Lower leg skin (tissue), 3 donors: ENCODE measurements around the gene IPO13.

Source experiments
- CTCF ChIP-seq, 3 donors: fragments of 450-650 bp; IDR thresholded peaks; one replicate each; pipeline ENCODE4 v1.5.1; 2016; ENCODE audit warnings: antibody characterized with exemption in 3 of 3, mild to moderate bottlenecking in 3 of 3, moderate library complexity in 2 of 3
- POLR2A ChIP-seq, 2 donors: fragments of 450-650 bp; IDR thresholded peaks; one replicate each; pipeline ENCODE4 v1.6.1; 2016 to 2017; ENCODE audit warnings: antibody characterized with exemption in 2 of 2, mild to moderate bottlenecking in 1 of 2, moderate library complexity in 1 of 2

DNA sequence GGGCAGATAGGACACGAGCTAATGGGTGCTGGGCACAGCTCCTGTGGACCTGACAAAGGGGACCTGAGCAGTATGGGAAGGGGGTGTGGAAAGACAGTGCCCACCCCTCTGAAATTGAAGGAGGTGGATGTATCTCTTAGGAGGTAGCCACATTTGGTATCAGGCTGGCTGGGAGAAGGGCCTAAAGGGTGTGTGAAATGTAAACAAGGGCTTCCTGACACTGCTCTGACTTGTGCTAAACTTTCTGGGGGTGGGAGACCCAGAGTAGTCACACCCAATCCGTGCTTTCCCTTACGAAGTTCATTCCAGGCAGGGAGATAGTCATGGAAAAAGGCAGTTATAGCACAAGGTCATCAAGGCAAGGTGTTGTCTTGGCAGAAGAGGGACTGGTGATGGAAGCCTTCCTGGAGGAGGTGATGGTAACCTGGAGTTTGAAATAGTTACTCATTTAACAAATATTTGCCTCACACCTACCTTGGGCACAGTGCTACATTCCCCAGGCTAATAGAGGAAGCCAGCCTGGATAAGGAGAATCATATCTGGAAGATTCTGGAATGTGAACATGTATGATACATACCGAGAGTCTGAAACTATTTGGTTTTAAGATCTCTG, 39.3 kb downstream of the IPO13 start:
- TF ChIP-seq CTCF (IDR thresholded peaks at IDR 0.05): no peak
- TF ChIP-seq POLR2A (IDR thresholded peaks at IDR 0.05): no peak
